HG03108 (cell line): ENCODE results near the gene TMPRSS6.

ENCODE experiments used
- ATAC-seq: cut with Tn5 transposase; IDR thresholded peaks from one replicate; pipeline ENCODE4 v1.9.1; 2021; ENCODE audit warnings: moderate library complexity; ENCODE audit not compliant: unreplicated experiment

The TMPRSS6 gene

GRCh38 chr22:37054056-37054395 lies 55.5 kb downstream of the TMPRSS6 start:
- ATAC-seq = no peak

GRCh38 chr22:37053310-37054055 lies 56.0 kb downstream of the TMPRSS6 start:
- no peak for ATAC-seq

- ATAC-seq = no peak
Measured at GRCh38 chr22:37052386-37053309, 56.9 kb downstream of the TMPRSS6 start.

- ATAC-seq = peak; percentile 66
Measured at GRCh38 chr22:37051391-37052385, 57.8 kb downstream of the TMPRSS6 start, which contains the start of gene KCTD17. Gene KCTD17 (plus strand): TSS chr22:37051742. CDS start chr22:37051761, 19 bp downstream.

GRCh38 chr22:37050913-37051312 lies 58.6 kb downstream of the TMPRSS6 start:
- no peak for ATAC-seq

GRCh38 chr22:37049224-37049623 lies 60.3 kb downstream of the TMPRSS6 start:
- no peak for ATAC-seq

- no peak for ATAC-seq
Measured at GRCh38 chr22:37048133-37048532, 61.4 kb downstream of the TMPRSS6 start.

GRCh38 chr22:37047006-37047405 lies 62.5 kb downstream of the TMPRSS6 start:
- ATAC-seq = no peak

GRCh38 chr22:37046589-37046988 lies 62.9 kb downstream of the TMPRSS6 start:
- no peak for ATAC-seq

- ATAC-seq = no peak
Measured at GRCh38 chr22:37045958-37046357, 63.6 kb downstream of the TMPRSS6 start.

GRCh38 chr22:37044634-37045625 lies 64.6 kb downstream of the TMPRSS6 start:
- no peak for ATAC-seq

- ATAC-seq = peak; percentile 52
Measured at GRCh38 chr22:37043828-37044538, 65.5 kb downstream of the TMPRSS6 start.

GRCh38 chr22:37043209-37043827 lies 66.2 kb downstream of the TMPRSS6 start:
- ATAC-seq = no peak

GRCh38 chr22:37039466-37039865 lies 70.0 kb downstream of the TMPRSS6 start:
- ATAC-seq = no peak

GRCh38 chr22:37037669-37038068 lies 71.8 kb downstream of the TMPRSS6 start:
- no peak for ATAC-seq

- no peak for ATAC-seq
Measured at GRCh38 chr22:37036655-37037377, 72.7 kb downstream of the TMPRSS6 start.

- ATAC-seq = no peak
Measured at GRCh38 chr22:37033605-37034430, 75.7 kb downstream of the TMPRSS6 start.
